GM23338 (cell line): Measurements from ENCODE around the gene LHX3. TPM values are rescaled to one million over a fixed set of nuclear protein-coding genes. Genes with fewer than 3 reads are reported as not detected.

Experiments
- ATAC-seq: fragments of 200-7000 bp; cut with Tn5 transposase; 3 replicates; pipeline ENCODE4 v1.9.1; 2020
- DNase-seq: peaks from one replicate; pipeline ENCODE4 v3.0.0-alpha.2; 2015; ENCODE audit warnings: low spot score
- H2AFZ ChIP-seq: fragments of 200-600 bp; sonication (generic); 2 replicates; pipeline ENCODE4 v1.8.0; 2016; ENCODE audit warnings: antibody characterized with exemption, mild to moderate bottlenecking, moderate library complexity
- H3F3A ChIP-seq: fragments of 200-600 bp; sonication (generic); replicated peaks from 2 replicates; pipeline ENCODE4 v1.8.0; 2017; ENCODE audit warnings: antibody characterized with exemption, mixed run types, low read depth
- H3K27ac ChIP-seq: fragments of 200-600 bp; sonication (generic); 2 replicates; pipeline ENCODE4 v1.6.1; 2016; ENCODE audit warnings: low read depth
- H3K27me3 ChIP-seq: fragments of 200-600 bp; sonication (generic); 2 replicates; pipeline ENCODE4 v1.8.0; 2016; ENCODE audit warnings: mild to moderate bottlenecking, mixed run types, moderate library complexity; ENCODE audit not compliant: insufficient read depth
- H3K36me3 ChIP-seq: fragments of 200-600 bp; sonication (generic); 2 replicates; pipeline ENCODE4 v1.8.0; 2016; ENCODE audit warnings: mild to moderate bottlenecking; ENCODE audit not compliant: insufficient read depth
- H3K4me1 ChIP-seq: fragments of 200-600 bp; sonication (generic); 2 replicates; pipeline ENCODE4 v1.8.0; 2016; ENCODE audit warnings: mild to moderate bottlenecking, moderate library complexity; ENCODE audit not compliant: insufficient read depth
- H3K4me2 ChIP-seq: fragments of 200-600 bp; sonication (generic); 2 replicates; pipeline ENCODE4 v1.7.1; 2017; ENCODE audit warnings: mixed run types
- H3K4me3 ChIP-seq: fragments of 200-600 bp; sonication (generic); 2 replicates; pipeline ENCODE4 v1.6.1; 2016; ENCODE audit warnings: mixed run types
- H3K79me2 ChIP-seq: fragments of 200-600 bp; sonication (generic); replicated peaks from 2 replicates; pipeline ENCODE4 v1.8.0; 2017; ENCODE audit warnings: mild to moderate bottlenecking; ENCODE audit not compliant: insufficient read depth
- H3K9me2 ChIP-seq: fragments of 200-600 bp; sonication (generic); 2 replicates; pipeline ENCODE4 v1.8.0; 2017; ENCODE audit not compliant: insufficient read depth
- H4K20me1 ChIP-seq: fragments of 200-600 bp; sonication (generic); replicated peaks from 2 replicates; pipeline ENCODE4 v1.8.0; 2017; ENCODE audit warnings: mild to moderate bottlenecking; ENCODE audit not compliant: insufficient read depth
- H3K27ac Mint-ChIP-seq: 2 replicates; pipeline ENCODE4 v1.8.0; 2020; ENCODE audit warnings: inconsistent platforms, mild to moderate bottlenecking, moderate library complexity, mixed read lengths
- H3K27me3 Mint-ChIP-seq: 3 replicates; pipeline ENCODE4 v1.8.0; 2022; ENCODE audit warnings: low read depth, mild to moderate bottlenecking, moderate library complexity, mixed read lengths, inconsistent platforms; ENCODE audit not compliant: insufficient read depth, poor library complexity
- H3K36me3 Mint-ChIP-seq: 3 replicates; pipeline ENCODE4 v1.8.0; 2021; ENCODE audit warnings: low read depth, mild to moderate bottlenecking, inconsistent platforms, moderate library complexity, mixed read lengths
- H3K4me1 Mint-ChIP-seq: 3 replicates; pipeline ENCODE4 v1.8.0; 2020; ENCODE audit warnings: mild to moderate bottlenecking, inconsistent platforms, mixed read lengths
- H3K4me3 Mint-ChIP-seq: 3 replicates; pipeline ENCODE4 v1.8.0; 2021; ENCODE audit warnings: moderate library complexity, mild to moderate bottlenecking, inconsistent platforms, mixed read lengths
- H3K9me3 Mint-ChIP-seq: 3 replicates; pipeline ENCODE4 v1.8.0; 2020; ENCODE audit warnings: moderate library complexity, mild to moderate bottlenecking, inconsistent platforms, mixed read lengths
- EZH2phosphoT487 ChIP-seq: fragments of 200-600 bp; sonication (generic); IDR thresholded peaks from one replicate; pipeline ENCODE4 v1.8.1; 2018; ENCODE audit warnings: antibody characterized with exemption; ENCODE audit not compliant: unreplicated experiment
- JUNB ChIP-seq: IDR thresholded peaks from one replicate; pipeline ENCODE4 v1.6.1; 2016; ENCODE audit warnings: antibody characterized with exemption; ENCODE audit not compliant: unreplicated experiment
- NANOG ChIP-seq: IDR thresholded peaks from 2 replicates; pipeline ENCODE4 v1.6.1; 2016; ENCODE audit warnings: antibody characterized with exemption, borderline replicate concordance
- ZNF331 ChIP-seq: fragments of 250-450 bp; sonication (Bioruptor Pico); IDR thresholded peaks from 2 replicates; pipeline ENCODE4 v1.5.0; 2020; ENCODE audit warnings: low read depth, mild to moderate bottlenecking, moderate library complexity
- ZNF462 ChIP-seq: fragments of 250-450 bp; sonication (Bioruptor Pico); IDR thresholded peaks from 2 replicates; pipeline ENCODE4 v1.5.0; 2020; ENCODE audit warnings: mild to moderate bottlenecking, moderate library complexity
- polyA plus RNA-seq: library from polyadenylated mRNA; unstranded; fragments of >200 nt; fragmentation: Nextera tagmentation; extraction: Ambion mirVana; gene quantifications from 2 replicates; pipeline ENCODE4 v1.2.1, GENCODE V29; 2016
- total RNA-seq: library from RNA; depleted of rRNA; stranded (reverse); fragments of >200 nt; shearing (Covaris generic); gene quantifications from 2 replicates; pipeline ENCODE4 v1.2.3, GENCODE V29; 2014
- TF ChIP-seq, protein P1 (sequence below): IDR thresholded peaks from one replicate; pipeline ENCODE4 v1.6.1; 2018; ENCODE audit warnings: antibody characterized with exemption; ENCODE audit not compliant: unreplicated experiment

Gene LHX3
- total and polyA plus RNA-seq, 2 experiments from 2014 or later: 0.08 TPM; not detected in 1

GRCh38 chr9:136148766-136149165 lies 56.2 kb downstream of the LHX3 start:
- peaks cover 12% of the 10 kb centered on the region; the same call in 1 of the 2 replicates for H3K4me1 ChIP-seq
- no peaks in the 10 kb centered on the region for H3K79me2 ChIP-seq
- H3K27ac Mint-ChIP-seq: no peak overlapping the region
- no peaks in the 10 kb centered on the region for H3K9me3 Mint-ChIP-seq
- H3K4me1 Mint-ChIP-seq: peaks cover 21% of the 10 kb centered on the region
- DNase-seq: no peak
- no peak overlapping the region for H3K27ac ChIP-seq
- no peak overlapping the region for H3K4me3 Mint-ChIP-seq
- peaks cover 2% of the 10 kb centered on the region; the same call in 2 of the 3 replicates for H3K36me3 Mint-ChIP-seq
- 0 out of 2 replicates have a peak, but pooled peaks cover 3% of the 10 kb centered on the region for H3F3A ChIP-seq
- H3K4me2 ChIP-seq: peak overlapping the region; percentile 51
- peaks cover 10% of the 10 kb centered on the region for H3K27me3 Mint-ChIP-seq
- peak overlapping the region; percentile 83; the same call in 1 of the 2 replicates for H2AFZ ChIP-seq
- H4K20me1 ChIP-seq: no peaks in the 10 kb centered on the region
- ATAC-seq: no peak
- no peaks in the 10 kb centered on the region for H3K9me2 ChIP-seq
- H3K4me3 ChIP-seq: no peak overlapping the region
- TF ChIP-seq, protein P1, sequence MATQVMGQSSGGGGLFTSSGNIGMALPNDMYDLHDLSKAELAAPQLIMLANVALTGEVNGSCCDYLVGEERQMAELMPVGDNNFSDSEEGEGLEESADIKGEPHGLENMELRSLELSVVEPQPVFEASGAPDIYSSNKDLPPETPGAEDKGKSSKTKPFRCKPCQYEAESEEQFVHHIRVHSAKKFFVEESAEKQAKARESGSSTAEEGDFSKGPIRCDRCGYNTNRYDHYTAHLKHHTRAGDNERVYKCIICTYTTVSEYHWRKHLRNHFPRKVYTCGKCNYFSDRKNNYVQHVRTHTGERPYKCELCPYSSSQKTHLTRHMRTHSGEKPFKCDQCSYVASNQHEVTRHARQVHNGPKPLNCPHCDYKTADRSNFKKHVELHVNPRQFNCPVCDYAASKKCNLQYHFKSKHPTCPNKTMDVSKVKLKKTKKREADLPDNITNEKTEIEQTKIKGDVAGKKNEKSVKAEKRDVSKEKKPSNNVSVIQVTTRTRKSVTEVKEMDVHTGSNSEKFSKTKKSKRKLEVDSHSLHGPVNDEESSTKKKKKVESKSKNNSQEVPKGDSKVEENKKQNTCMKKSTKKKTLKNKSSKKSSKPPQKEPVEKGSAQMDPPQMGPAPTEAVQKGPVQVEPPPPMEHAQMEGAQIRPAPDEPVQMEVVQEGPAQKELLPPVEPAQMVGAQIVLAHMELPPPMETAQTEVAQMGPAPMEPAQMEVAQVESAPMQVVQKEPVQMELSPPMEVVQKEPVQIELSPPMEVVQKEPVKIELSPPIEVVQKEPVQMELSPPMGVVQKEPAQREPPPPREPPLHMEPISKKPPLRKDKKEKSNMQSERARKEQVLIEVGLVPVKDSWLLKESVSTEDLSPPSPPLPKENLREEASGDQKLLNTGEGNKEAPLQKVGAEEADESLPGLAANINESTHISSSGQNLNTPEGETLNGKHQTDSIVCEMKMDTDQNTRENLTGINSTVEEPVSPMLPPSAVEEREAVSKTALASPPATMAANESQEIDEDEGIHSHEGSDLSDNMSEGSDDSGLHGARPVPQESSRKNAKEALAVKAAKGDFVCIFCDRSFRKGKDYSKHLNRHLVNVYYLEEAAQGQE: no peak
- H3K36me3 ChIP-seq: no peaks in the 10 kb centered on the region
- H3K27me3 ChIP-seq: no peaks in the 10 kb centered on the region

DNA sequence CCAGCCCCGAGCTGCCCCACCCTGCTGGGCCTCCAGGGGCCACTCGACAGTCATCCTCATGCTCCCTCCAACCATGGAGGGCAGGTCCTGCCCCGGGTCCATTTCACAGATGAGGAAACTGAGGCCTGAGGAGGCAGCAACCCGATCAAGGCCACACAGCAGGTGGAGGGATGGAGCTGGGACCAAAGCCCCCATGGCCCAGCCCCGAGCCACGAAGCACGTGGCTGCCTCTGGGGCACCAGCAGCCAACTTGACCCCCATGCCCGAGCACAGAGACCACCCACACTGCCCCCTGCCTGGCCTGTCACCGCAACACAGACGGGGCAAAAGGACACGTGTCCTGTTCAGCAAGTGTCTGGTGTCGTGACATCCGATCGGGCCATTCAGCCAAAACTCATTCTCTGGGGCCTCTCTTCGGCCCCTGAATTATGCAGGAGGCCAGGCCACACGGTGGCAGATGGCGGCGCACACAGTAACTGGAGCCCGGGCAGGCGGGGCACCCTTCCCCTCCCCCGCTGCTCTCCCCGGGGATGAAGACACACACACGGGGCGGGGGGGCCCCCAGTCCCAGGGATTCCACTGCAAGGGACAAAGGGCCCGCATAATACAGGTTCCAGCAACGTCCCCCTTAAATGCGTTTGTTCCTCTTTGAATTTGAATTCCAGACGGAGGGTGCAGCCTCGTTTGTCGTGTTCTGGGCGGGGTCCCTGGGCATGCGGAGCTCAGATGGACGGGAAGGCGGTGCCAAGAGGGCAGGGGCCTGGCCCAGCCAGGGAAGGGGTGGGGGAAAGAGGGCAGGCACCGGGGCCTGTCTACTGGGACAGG lies 56.8 kb downstream of the LHX3 start:
- no peaks in the 10 kb centered on the region for H3K36me3 ChIP-seq
- 0 out of 2 replicates have a peak, but pooled peaks cover 3% of the 10 kb centered on the region for H3F3A ChIP-seq
- H3K4me1 ChIP-seq: peaks cover 13% of the 10 kb centered on the region; the same call in 1 of the 2 replicates
- H3K9me3 Mint-ChIP-seq: no peaks in the 10 kb centered on the region
- peaks cover 20% of the 10 kb centered on the region for H3K4me1 Mint-ChIP-seq
- no peaks in the 10 kb centered on the region for H4K20me1 ChIP-seq
- ATAC-seq: peak; percentile 23
- H3K4me2 ChIP-seq: peak overlapping the region; percentile 51
- no peak for DNase-seq
- peaks cover 2% of the 10 kb centered on the region; the same call in 2 of the 3 replicates for H3K36me3 Mint-ChIP-seq
- 0 out of 2 replicates have a peak overlapping the region, but pooled peaks have one; percentile 30 for H3K4me3 ChIP-seq
- no peak overlapping the region for H3K27ac ChIP-seq
- H3K27ac Mint-ChIP-seq: no peak overlapping the region
- H3K27me3 Mint-ChIP-seq: peaks cover 9% of the 10 kb centered on the region
- no peaks in the 10 kb centered on the region for H3K79me2 ChIP-seq
- peak overlapping the region; percentile 83 for H2AFZ ChIP-seq
- H3K9me2 ChIP-seq: no peaks in the 10 kb centered on the region
- no peaks in the 10 kb centered on the region for H3K27me3 ChIP-seq
- no peak overlapping the region for H3K4me3 Mint-ChIP-seq
- TF ChIP-seq JUNB (no peak), ZNF462 (CRISPR knock-in tag) (no peak), EZH2phosphoT487 (no peak), ZNF331 (CRISPR knock-in tag) (no peak), NANOG (no peak)
- TF ChIP-seq, protein P1: no peak
